ENCODE results near the gene PAIP1.

DNA sequence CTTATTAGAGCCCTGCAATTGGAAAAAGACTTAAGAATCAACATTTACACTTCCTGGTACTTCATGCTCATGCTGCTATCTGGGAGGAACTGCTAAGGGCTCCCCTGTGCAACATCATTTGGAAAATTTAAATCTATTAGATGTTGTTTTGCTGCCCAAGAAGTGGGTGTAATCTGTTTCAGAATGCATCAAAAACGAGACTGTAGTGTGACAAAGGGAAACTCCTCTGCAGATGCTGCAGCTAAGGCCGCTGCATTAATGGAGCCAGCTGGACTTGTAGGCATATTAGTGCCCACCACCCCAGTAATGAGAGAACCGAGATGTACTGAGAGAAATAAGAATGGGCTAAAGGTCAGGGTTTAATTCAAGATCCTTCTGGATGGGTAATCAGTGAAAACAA is 11.1 kb upstream of the PAIP1 start:
- TF ChIP-seq, protein P1, sequence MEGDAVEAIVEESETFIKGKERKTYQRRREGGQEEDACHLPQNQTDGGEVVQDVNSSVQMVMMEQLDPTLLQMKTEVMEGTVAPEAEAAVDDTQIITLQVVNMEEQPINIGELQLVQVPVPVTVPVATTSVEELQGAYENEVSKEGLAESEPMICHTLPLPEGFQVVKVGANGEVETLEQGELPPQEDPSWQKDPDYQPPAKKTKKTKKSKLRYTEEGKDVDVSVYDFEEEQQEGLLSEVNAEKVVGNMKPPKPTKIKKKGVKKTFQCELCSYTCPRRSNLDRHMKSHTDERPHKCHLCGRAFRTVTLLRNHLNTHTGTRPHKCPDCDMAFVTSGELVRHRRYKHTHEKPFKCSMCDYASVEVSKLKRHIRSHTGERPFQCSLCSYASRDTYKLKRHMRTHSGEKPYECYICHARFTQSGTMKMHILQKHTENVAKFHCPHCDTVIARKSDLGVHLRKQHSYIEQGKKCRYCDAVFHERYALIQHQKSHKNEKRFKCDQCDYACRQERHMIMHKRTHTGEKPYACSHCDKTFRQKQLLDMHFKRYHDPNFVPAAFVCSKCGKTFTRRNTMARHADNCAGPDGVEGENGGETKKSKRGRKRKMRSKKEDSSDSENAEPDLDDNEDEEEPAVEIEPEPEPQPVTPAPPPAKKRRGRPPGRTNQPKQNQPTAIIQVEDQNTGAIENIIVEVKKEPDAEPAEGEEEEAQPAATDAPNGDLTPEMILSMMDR (IDR thresholded peaks at IDR 0.05; ENCODE audit: low read depth, low read length), result no peak
- TF ChIP-seq POLR2A (IDR thresholded peaks at IDR 0.05; ENCODE audit: extremely low read depth, insufficient read length) (no peak), MYC (IDR thresholded peaks at IDR 0.05; ENCODE audit: low read depth, low read length) (no peak)
- TF ChIP-seq, protein P2, sequence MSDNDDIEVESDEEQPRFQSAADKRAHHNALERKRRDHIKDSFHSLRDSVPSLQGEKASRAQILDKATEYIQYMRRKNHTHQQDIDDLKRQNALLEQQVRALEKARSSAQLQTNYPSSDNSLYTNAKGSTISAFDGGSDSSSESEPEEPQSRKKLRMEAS (IDR thresholded peaks at IDR 0.05; ENCODE audit: low read depth, low read length), result no peak
